C4-2B (cell line): ENCODE results near the gene GDNF.

ENCODE experiments used
- H3K27ac ChIP-seq: fragments of 450-650 bp; 2 replicates; pipeline ENCODE4 v1.5.1; 2017
- CTCF ChIP-seq: fragments of 450-650 bp; conservative IDR thresholded peaks from 2 replicates; pipeline ENCODE4 v1.5.1; 2017; ENCODE audit warnings: mild to moderate bottlenecking
- ZFX ChIP-seq: fragments of 450-650 bp; IDR thresholded peaks from 2 replicates; pipeline ENCODE4 v1.6.1; 2017

The GDNF gene

GRCh38 chr5:37774912-37775483, 64.8 kb downstream of the GDNF start:
- no peak overlapping the region for H3K27ac ChIP-seq
- TF ChIP-seq CTCF (peak; percentile 84), ZFX (no peak)

GRCh38 chr5:37773809-37774208, 66.0 kb downstream of the GDNF start:
- H3K27ac ChIP-seq: no peak overlapping the region
- TF ChIP-seq CTCF (no peak), ZFX (no peak)

DNA sequence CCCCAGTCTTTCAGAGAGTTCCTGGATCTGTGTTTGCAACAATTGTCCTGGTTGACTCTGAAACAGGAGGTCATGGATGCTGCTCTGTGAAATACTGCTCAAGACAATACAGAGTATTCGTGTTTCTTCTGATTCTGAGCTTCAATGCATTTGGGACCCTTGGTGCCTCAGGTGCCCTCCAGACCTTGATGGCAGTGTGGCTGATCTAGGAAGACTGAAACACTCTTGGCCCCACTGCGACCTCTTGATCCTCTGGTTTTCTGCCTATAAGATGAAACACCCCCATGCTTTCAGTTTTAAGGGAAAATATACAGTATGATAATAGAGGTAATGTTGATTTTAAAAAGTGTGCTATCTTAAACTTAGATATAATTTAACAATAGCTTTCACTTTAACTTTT, 67.6 kb downstream of the GDNF start:
- TF ChIP-seq CTCF (no peak), ZFX (no peak)
- H3K27ac ChIP-seq: no peak overlapping the region

GRCh38 chr5:37771731-37772130, 68.1 kb downstream of the GDNF start:
- H3K27ac ChIP-seq: no peak overlapping the region
- TF ChIP-seq CTCF (no peak), ZFX (no peak)

- H3K27ac ChIP-seq: no peak overlapping the region
- TF ChIP-seq CTCF (no peak), ZFX (no peak)
These were observed 68.6 kb downstream of the GDNF start for GRCh38 chr5:37771203-37771611.

- no peak for TF ChIP-seq CTCF
- TF ChIP-seq ZFX: no peak
- no peak overlapping the region for H3K27ac ChIP-seq
These were observed 69.1 kb downstream of the GDNF start for GRCh38 chr5:37770786-37771185.

GRCh38 chr5:37769840-37770239, 70.0 kb downstream of the GDNF start:
- TF ChIP-seq ZFX (no peak), CTCF (no peak)
- no peak overlapping the region for H3K27ac ChIP-seq
